GM23338 (cell line): ENCODE measurements around the gene CACNA1C. TPM values are rescaled to one million over a fixed set of nuclear protein-coding genes. Genes with fewer than 3 reads are reported as not detected.

Experiments
- ATAC-seq: fragments of 200-7000 bp; cut with Tn5 transposase; 3 replicates; pipeline ENCODE4 v1.9.1; 2020
- DNase-seq: peaks from one replicate; pipeline ENCODE4 v3.0.0-alpha.2; 2015; ENCODE audit warnings: low spot score
- H2AFZ ChIP-seq: fragments of 200-600 bp; sonication (generic); 2 replicates; pipeline ENCODE4 v1.8.0; 2016; ENCODE audit warnings: antibody characterized with exemption, mild to moderate bottlenecking, moderate library complexity
- H3F3A ChIP-seq: fragments of 200-600 bp; sonication (generic); replicated peaks from 2 replicates; pipeline ENCODE4 v1.8.0; 2017; ENCODE audit warnings: antibody characterized with exemption, mixed run types, low read depth
- H3K27ac ChIP-seq: fragments of 200-600 bp; sonication (generic); 2 replicates; pipeline ENCODE4 v1.6.1; 2016; ENCODE audit warnings: low read depth
- H3K27me3 ChIP-seq: fragments of 200-600 bp; sonication (generic); 2 replicates; pipeline ENCODE4 v1.8.0; 2016; ENCODE audit warnings: mild to moderate bottlenecking, mixed run types, moderate library complexity; ENCODE audit not compliant: insufficient read depth
- H3K36me3 ChIP-seq: fragments of 200-600 bp; sonication (generic); 2 replicates; pipeline ENCODE4 v1.8.0; 2016; ENCODE audit warnings: mild to moderate bottlenecking; ENCODE audit not compliant: insufficient read depth
- H3K4me1 ChIP-seq: fragments of 200-600 bp; sonication (generic); 2 replicates; pipeline ENCODE4 v1.8.0; 2016; ENCODE audit warnings: mild to moderate bottlenecking, moderate library complexity; ENCODE audit not compliant: insufficient read depth
- H3K4me2 ChIP-seq: fragments of 200-600 bp; sonication (generic); 2 replicates; pipeline ENCODE4 v1.7.1; 2017; ENCODE audit warnings: mixed run types
- H3K4me3 ChIP-seq: fragments of 200-600 bp; sonication (generic); 2 replicates; pipeline ENCODE4 v1.6.1; 2016; ENCODE audit warnings: mixed run types
- H3K79me2 ChIP-seq: fragments of 200-600 bp; sonication (generic); replicated peaks from 2 replicates; pipeline ENCODE4 v1.8.0; 2017; ENCODE audit warnings: mild to moderate bottlenecking; ENCODE audit not compliant: insufficient read depth
- H3K9me2 ChIP-seq: fragments of 200-600 bp; sonication (generic); 2 replicates; pipeline ENCODE4 v1.8.0; 2017; ENCODE audit not compliant: insufficient read depth
- H4K20me1 ChIP-seq: fragments of 200-600 bp; sonication (generic); replicated peaks from 2 replicates; pipeline ENCODE4 v1.8.0; 2017; ENCODE audit warnings: mild to moderate bottlenecking; ENCODE audit not compliant: insufficient read depth
- H3K27ac Mint-ChIP-seq: 2 replicates; pipeline ENCODE4 v1.8.0; 2020; ENCODE audit warnings: inconsistent platforms, mild to moderate bottlenecking, moderate library complexity, mixed read lengths
- H3K27me3 Mint-ChIP-seq: 3 replicates; pipeline ENCODE4 v1.8.0; 2022; ENCODE audit warnings: low read depth, mild to moderate bottlenecking, moderate library complexity, mixed read lengths, inconsistent platforms; ENCODE audit not compliant: insufficient read depth, poor library complexity
- H3K36me3 Mint-ChIP-seq: 3 replicates; pipeline ENCODE4 v1.8.0; 2021; ENCODE audit warnings: low read depth, mild to moderate bottlenecking, inconsistent platforms, moderate library complexity, mixed read lengths
- H3K4me1 Mint-ChIP-seq: 3 replicates; pipeline ENCODE4 v1.8.0; 2020; ENCODE audit warnings: mild to moderate bottlenecking, inconsistent platforms, mixed read lengths
- H3K4me3 Mint-ChIP-seq: 3 replicates; pipeline ENCODE4 v1.8.0; 2021; ENCODE audit warnings: moderate library complexity, mild to moderate bottlenecking, inconsistent platforms, mixed read lengths
- H3K9me3 Mint-ChIP-seq: 3 replicates; pipeline ENCODE4 v1.8.0; 2020; ENCODE audit warnings: moderate library complexity, mild to moderate bottlenecking, inconsistent platforms, mixed read lengths
- CTCF ChIP-seq, 2 experiments: fragments of 200-600 bp in 1 of 2; sonication (generic) in 1 of 2; conservative IDR thresholded peaks; 2 replicates each; pipeline versions ENCODE4 v1.5.1 to v1.6.1; 2016 to 2017; ENCODE audit warnings: antibody characterized with exemption in 2 of 2, low read depth in 2 of 2, mild to moderate bottlenecking in 2 of 2, moderate library complexity in 1 of 2
- ETS1 ChIP-seq: IDR thresholded peaks from 2 replicates; pipeline ENCODE4 v1.6.1; 2016; ENCODE audit warnings: antibody characterized with exemption
- EZH2 ChIP-seq: fragments of 200-600 bp; sonication (generic); IDR thresholded peaks from one replicate; pipeline ENCODE4 v1.8.0; 2017; ENCODE audit warnings: antibody characterized with exemption, mild to moderate bottlenecking, low read depth; ENCODE audit not compliant: unreplicated experiment
- EZH2phosphoT487 ChIP-seq: fragments of 200-600 bp; sonication (generic); IDR thresholded peaks from one replicate; pipeline ENCODE4 v1.8.1; 2018; ENCODE audit warnings: antibody characterized with exemption; ENCODE audit not compliant: unreplicated experiment
- JUNB ChIP-seq: IDR thresholded peaks from one replicate; pipeline ENCODE4 v1.6.1; 2016; ENCODE audit warnings: antibody characterized with exemption; ENCODE audit not compliant: unreplicated experiment
- NANOG ChIP-seq: IDR thresholded peaks from 2 replicates; pipeline ENCODE4 v1.6.1; 2016; ENCODE audit warnings: antibody characterized with exemption, borderline replicate concordance
- POLR2AphosphoS5 ChIP-seq: IDR thresholded peaks from 2 replicates; pipeline ENCODE4 v1.6.1; 2016; ENCODE audit warnings: antibody characterized with exemption, low read depth
- STAT1 ChIP-seq: IDR thresholded peaks from one replicate; pipeline ENCODE4 v1.6.1; 2016; ENCODE audit warnings: antibody characterized with exemption; ENCODE audit not compliant: unreplicated experiment
- ZNF331 ChIP-seq: fragments of 250-450 bp; sonication (Bioruptor Pico); IDR thresholded peaks from 2 replicates; pipeline ENCODE4 v1.5.0; 2020; ENCODE audit warnings: low read depth, mild to moderate bottlenecking, moderate library complexity
- polyA plus RNA-seq: library from polyadenylated mRNA; unstranded; fragments of >200 nt; fragmentation: Nextera tagmentation; extraction: Ambion mirVana; gene quantifications from 2 replicates; pipeline ENCODE4 v1.2.1, GENCODE V29; 2016
- total RNA-seq: library from RNA; depleted of rRNA; stranded (reverse); fragments of >200 nt; shearing (Covaris generic); gene quantifications from 2 replicates; pipeline ENCODE4 v1.2.3, GENCODE V29; 2014
- TF ChIP-seq, protein P1 (sequence below): IDR thresholded peaks from one replicate; pipeline ENCODE4 v1.6.1; 2018; ENCODE audit warnings: antibody characterized with exemption; ENCODE audit not compliant: unreplicated experiment
- TF ChIP-seq, protein P2 (sequence below): fragments of 250-450 bp; sonication (Bioruptor Pico); IDR thresholded peaks from 2 replicates; pipeline ENCODE4 v1.5.0; 2020; ENCODE audit warnings: mild to moderate bottlenecking, moderate library complexity

Gene CACNA1C
- total and polyA plus RNA-seq, 2 experiments from 2014 or later = 0.78 to 2.1 TPM

GRCh38 chr12:2608608-2608945 lies 555.8 kb downstream of the CACNA1C start (continued):
- TF ChIP-seq ETS1 (no peak), STAT1 (no peak), EZH2 (no peak), NANOG (no peak)

DNA sequence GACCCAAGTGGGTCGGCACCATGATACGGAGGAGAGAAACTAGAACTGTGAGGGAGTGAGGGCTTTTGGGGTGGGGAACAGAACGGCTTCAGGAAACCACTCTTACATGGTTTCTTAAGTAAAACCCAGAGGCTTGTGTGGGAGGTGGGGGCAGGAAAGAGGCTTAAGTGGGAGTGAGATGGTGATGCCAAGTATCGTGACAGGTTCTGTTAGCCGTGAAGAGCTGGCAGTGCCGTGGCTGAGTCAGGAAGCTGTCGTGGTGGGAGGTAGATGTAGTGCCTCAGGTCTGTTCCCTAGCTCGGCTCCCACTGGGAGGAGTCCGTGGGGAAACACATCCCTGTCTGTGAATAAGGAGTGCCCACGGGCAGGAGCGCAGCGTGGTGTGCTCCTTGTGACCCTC lies 556.2 kb downstream of the CACNA1C start:
- no peaks in the 10 kb centered on the region for H3F3A ChIP-seq
- Mint-ChIP-seq H3K36me3 (no peaks in the 10 kb centered on the region; the same call in 2 of the 3 replicates), H3K4me1 (no peaks in the 10 kb centered on the region), H3K9me3 (no peaks in the 10 kb centered on the region; the same call in 1 of the 3 replicates), H3K4me3 (no peak overlapping the region), H3K27ac (no peak overlapping the region), H3K27me3 (peaks cover 14% of the 10 kb centered on the region)
- no peak overlapping the region for H3K4me3 ChIP-seq
- ATAC-seq = no peak
- no peak overlapping the region for H2AFZ ChIP-seq
- no peaks in the 10 kb centered on the region for H3K4me1 ChIP-seq
- no peak overlapping the region for H3K4me2 ChIP-seq
- no peak overlapping the region for H3K27ac ChIP-seq
- H3K27me3 ChIP-seq = no peaks in the 10 kb centered on the region
- H3K9me2 ChIP-seq = no peaks in the 10 kb centered on the region
- no peaks in the 10 kb centered on the region for H4K20me1 ChIP-seq
- no peak for TF ChIP-seq CTCF (conservative IDR thresholded peaks at IDR 0.05; ENCODE audit: low read depth in 2 of 2)
- TF ChIP-seq POLR2AphosphoS5 = no peak
- TF ChIP-seq, protein P1, sequence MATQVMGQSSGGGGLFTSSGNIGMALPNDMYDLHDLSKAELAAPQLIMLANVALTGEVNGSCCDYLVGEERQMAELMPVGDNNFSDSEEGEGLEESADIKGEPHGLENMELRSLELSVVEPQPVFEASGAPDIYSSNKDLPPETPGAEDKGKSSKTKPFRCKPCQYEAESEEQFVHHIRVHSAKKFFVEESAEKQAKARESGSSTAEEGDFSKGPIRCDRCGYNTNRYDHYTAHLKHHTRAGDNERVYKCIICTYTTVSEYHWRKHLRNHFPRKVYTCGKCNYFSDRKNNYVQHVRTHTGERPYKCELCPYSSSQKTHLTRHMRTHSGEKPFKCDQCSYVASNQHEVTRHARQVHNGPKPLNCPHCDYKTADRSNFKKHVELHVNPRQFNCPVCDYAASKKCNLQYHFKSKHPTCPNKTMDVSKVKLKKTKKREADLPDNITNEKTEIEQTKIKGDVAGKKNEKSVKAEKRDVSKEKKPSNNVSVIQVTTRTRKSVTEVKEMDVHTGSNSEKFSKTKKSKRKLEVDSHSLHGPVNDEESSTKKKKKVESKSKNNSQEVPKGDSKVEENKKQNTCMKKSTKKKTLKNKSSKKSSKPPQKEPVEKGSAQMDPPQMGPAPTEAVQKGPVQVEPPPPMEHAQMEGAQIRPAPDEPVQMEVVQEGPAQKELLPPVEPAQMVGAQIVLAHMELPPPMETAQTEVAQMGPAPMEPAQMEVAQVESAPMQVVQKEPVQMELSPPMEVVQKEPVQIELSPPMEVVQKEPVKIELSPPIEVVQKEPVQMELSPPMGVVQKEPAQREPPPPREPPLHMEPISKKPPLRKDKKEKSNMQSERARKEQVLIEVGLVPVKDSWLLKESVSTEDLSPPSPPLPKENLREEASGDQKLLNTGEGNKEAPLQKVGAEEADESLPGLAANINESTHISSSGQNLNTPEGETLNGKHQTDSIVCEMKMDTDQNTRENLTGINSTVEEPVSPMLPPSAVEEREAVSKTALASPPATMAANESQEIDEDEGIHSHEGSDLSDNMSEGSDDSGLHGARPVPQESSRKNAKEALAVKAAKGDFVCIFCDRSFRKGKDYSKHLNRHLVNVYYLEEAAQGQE = no peak
- no peak for TF ChIP-seq ETS1
- no peak for TF ChIP-seq STAT1
- TF ChIP-seq EZH2phosphoT487 = no peak
- TF ChIP-seq, protein P2, sequence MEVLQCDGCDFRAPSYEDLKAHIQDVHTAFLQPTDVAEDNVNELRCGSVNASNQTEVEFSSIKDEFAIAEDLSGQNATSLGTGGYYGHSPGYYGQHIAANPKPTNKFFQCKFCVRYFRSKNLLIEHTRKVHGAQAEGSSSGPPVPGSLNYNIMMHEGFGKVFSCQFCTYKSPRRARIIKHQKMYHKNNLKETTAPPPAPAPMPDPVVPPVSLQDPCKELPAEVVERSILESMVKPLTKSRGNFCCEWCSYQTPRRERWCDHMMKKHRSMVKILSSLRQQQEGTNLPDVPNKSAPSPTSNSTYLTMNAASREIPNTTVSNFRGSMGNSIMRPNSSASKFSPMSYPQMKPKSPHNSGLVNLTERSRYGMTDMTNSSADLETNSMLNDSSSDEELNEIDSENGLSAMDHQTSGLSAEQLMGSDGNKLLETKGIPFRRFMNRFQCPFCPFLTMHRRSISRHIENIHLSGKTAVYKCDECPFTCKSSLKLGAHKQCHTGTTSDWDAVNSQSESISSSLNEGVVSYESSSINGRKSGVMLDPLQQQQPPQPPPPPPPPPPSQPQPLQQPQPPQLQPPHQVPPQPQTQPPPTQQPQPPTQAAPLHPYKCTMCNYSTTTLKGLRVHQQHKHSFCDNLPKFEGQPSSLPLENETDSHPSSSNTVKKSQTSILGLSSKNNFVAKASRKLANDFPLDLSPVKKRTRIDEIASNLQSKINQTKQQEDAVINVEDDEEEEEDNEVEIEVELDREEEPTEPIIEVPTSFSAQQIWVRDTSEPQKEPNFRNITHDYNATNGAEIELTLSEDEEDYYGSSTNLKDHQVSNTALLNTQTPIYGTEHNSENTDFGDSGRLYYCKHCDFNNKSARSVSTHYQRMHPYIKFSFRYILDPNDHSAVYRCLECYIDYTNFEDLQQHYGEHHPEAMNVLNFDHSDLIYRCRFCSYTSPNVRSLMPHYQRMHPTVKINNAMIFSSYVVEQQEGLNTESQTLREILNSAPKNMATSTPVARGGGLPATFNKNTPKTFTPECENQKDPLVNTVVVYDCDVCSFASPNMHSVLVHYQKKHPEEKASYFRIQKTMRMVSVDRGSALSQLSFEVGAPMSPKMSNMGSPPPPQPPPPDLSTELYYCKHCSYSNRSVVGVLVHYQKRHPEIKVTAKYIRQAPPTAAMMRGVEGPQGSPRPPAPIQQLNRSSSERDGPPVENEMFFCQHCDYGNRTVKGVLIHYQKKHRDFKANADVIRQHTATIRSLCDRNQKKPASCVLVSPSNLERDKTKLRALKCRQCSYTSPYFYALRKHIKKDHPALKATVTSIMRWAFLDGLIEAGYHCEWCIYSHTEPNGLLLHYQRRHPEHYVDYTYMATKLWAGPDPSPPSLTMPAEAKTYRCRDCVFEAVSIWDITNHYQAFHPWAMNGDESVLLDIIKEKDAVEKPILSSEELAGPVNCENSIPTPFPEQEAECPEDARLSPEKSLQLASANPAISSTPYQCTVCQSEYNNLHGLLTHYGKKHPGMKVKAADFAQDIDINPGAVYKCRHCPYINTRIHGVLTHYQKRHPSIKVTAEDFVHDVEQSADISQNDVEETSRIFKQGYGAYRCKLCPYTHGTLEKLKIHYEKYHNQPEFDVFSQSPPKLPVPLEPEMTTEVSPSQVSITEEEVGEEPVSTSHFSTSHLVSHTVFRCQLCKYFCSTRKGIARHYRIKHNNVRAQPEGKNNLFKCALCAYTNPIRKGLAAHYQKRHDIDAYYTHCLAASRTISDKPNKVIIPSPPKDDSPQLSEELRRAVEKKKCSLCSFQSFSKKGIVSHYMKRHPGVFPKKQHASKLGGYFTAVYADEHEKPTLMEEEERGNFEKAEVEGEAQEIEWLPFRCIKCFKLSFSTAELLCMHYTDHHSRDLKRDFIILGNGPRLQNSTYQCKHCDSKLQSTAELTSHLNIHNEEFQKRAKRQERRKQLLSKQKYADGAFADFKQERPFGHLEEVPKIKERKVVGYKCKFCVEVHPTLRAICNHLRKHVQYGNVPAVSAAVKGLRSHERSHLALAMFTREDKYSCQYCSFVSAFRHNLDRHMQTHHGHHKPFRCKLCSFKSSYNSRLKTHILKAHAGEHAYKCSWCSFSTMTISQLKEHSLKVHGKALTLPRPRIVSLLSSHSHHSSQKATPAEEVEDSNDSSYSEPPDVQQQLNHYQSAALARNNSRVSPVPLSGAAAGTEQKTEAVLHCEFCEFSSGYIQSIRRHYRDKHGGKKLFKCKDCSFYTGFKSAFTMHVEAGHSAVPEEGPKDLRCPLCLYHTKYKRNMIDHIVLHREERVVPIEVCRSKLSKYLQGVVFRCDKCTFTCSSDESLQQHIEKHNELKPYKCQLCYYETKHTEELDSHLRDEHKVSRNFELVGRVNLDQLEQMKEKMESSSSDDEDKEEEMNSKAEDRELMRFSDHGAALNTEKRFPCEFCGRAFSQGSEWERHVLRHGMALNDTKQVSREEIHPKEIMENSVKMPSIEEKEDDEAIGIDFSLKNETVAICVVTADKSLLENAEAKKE (CRISPR knock-in tag) = no peak
- TF ChIP-seq ZNF331 = no peak
- TF ChIP-seq JUNB = no peak
- no peaks in the 10 kb centered on the region for H3K36me3 ChIP-seq
- H3K79me2 ChIP-seq = no peaks in the 10 kb centered on the region
- no peak for DNase-seq
